GM12892 (cell line): ENCODE results near the gene ANXA2R. TPM values are rescaled to one million over a fixed set of nuclear protein-coding genes. Genes with fewer than 3 reads are reported as not detected.
"Not testable (repeated sequence)": the region's sequence is repeated elsewhere in the genome, so short reads cannot be mapped to it uniquely, and the experiment has no call there.

Experiments
- DNase-seq: peaks from one replicate; pipeline ENCODE4 v3.0.0; 2011; ENCODE audit not compliant: insufficient read length
- FAIRE-seq: peaks from 2 replicates; lab custom pipeline; 2011; peaks lifted over from hg19 to GRCh38; lab: Jason Lieb, UNC
- POLR2A ChIP-seq: IDR thresholded peaks from 2 replicates; pipeline ENCODE4 v1.6.1; 2011; ENCODE audit warnings: low read depth, low read length, control low read depth
- POLR2AphosphoS5 ChIP-seq: IDR thresholded peaks from 2 replicates; pipeline ENCODE4 v1.6.1; 2011; ENCODE audit warnings: low read depth, low read length, control low read depth
- TAF1 ChIP-seq: IDR thresholded peaks from 2 replicates; pipeline ENCODE4 v1.6.1; 2011; ENCODE audit warnings: low read depth, mild to moderate bottlenecking, control low read depth, low read length, borderline replicate concordance
- polyA plus RNA-seq: library from polyadenylated mRNA; unstranded; fragments of >200 nt; gene quantifications from one replicate; pipeline ENCODE4 v1.2.1, GENCODE V29; 2012; ENCODE audit warnings: missing spikeins, inconsistent platforms; ENCODE audit not compliant: missing spikeins

ANXA2R gene, protein sequence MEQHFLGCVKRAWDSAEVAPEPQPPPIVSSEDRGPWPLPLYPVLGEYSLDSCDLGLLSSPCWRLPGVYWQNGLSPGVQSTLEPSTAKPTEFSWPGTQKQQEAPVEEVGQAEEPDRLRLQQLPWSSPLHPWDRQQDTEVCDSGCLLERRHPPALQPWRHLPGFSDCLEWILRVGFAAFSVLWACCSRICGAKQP
- 0.95 TPM for polyA plus RNA-seq

- peak; percentile 96 for FAIRE-seq
These were observed at the start of gene ANXA2R for GRCh38 chr5:43040287-43041098. Gene ANXA2R (minus strand): TSS chr5:43040319. CDS start chr5:43040046, 273 bp downstream.

GRCh38 chr5:43086118-43086908, 46.2 kb upstream of the ANXA2R start:
- FAIRE-seq, DNase-seq: not testable (repeated sequence)

More at GRCh38 chr5:43040287-43041098, at the start of gene ANXA2R:
- no peak for TF ChIP-seq TAF1
- TF ChIP-seq POLR2A, result no peak
- TF ChIP-seq POLR2AphosphoS5, result no peak
- DNase-seq, result peak; percentile 22

DNA sequence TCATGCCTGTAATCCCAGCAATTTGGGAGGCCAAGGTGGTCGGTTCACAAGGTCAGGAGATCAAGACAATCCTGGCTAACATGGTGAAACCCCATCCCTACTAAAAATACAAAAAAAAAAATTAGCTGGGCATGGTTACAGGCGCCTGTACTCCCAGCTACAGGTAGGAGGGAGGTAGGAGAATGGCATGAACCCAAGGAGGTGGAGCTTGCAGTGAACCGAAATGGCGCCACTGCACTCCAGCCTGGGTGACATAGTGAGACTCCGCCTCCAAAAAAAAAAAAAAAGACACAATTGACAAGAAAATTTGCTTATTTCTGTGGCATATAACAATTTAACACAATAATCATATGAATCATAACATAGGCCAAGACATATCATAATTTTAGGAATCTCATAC, 45.3 kb upstream of the ANXA2R start:
- TF ChIP-seq TAF1 (no peak), POLR2A (no peak), POLR2AphosphoS5 (no peak)
- FAIRE-seq (no peak), DNase-seq (no peak)

- FAIRE-seq, DNase-seq: not testable (repeated sequence)
These were observed 44.3 kb upstream of the ANXA2R start for GRCh38 chr5:43084468-43084867.

DNA sequence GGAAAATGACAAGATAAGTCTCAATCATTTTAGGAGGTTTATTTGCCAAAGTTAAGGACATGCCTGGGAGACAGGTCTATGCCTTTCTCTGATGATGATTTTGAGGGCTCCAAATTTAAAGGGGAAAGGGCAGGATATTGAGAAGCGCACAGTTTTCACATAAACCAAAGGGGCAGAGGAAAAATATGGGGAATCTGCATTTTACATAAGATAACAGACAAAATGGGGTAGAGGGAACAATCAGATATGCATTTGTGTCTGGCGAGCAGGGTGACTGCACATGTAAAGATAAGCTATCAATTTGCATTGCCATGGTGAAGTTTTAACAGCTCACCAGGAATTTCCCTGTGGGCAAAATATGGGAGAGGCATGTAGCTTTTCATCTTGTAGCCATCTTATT, 41.2 kb upstream of the ANXA2R start:
- FAIRE-seq, DNase-seq: not testable (repeated sequence)

GRCh38 chr5:43078956-43079355, 38.8 kb upstream of the ANXA2R start:
- TF ChIP-seq TAF1 (no peak), POLR2AphosphoS5 (no peak), POLR2A (no peak)
- no peak for FAIRE-seq
- no peak for DNase-seq

- DNase-seq, FAIRE-seq: not testable (repeated sequence)
These were observed 37.5 kb upstream of the ANXA2R start for GRCh38 chr5:43077446-43078191.

GRCh38 chr5:43075319-43076293, 35.5 kb upstream of the ANXA2R start:
- DNase-seq (no peak), FAIRE-seq (no peak)
- no peak for TF ChIP-seq TAF1
- TF ChIP-seq POLR2A, result no peak
- TF ChIP-seq POLR2AphosphoS5, result no peak

DNA sequence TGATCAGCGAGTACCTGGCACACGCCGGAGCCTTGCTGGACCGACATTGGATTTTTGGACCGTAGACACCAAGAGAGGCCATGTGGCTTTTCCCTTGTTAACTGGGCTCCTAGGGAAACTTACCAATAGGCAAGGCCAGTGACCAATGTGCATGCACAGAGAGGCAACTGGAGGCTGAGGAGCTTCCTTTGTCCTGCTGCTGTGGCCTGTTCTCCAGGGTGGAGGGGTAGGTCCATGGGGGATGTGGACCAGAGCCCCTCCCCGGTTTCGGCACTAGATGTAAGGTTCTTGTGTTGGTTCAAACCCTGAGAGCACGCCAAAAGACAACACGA, 34.8 kb upstream of the ANXA2R start:
- FAIRE-seq (no peak), DNase-seq (no peak)
- TF ChIP-seq POLR2AphosphoS5, result no peak
- TF ChIP-seq TAF1, result no peak
- TF ChIP-seq POLR2A, result no peak

DNA sequence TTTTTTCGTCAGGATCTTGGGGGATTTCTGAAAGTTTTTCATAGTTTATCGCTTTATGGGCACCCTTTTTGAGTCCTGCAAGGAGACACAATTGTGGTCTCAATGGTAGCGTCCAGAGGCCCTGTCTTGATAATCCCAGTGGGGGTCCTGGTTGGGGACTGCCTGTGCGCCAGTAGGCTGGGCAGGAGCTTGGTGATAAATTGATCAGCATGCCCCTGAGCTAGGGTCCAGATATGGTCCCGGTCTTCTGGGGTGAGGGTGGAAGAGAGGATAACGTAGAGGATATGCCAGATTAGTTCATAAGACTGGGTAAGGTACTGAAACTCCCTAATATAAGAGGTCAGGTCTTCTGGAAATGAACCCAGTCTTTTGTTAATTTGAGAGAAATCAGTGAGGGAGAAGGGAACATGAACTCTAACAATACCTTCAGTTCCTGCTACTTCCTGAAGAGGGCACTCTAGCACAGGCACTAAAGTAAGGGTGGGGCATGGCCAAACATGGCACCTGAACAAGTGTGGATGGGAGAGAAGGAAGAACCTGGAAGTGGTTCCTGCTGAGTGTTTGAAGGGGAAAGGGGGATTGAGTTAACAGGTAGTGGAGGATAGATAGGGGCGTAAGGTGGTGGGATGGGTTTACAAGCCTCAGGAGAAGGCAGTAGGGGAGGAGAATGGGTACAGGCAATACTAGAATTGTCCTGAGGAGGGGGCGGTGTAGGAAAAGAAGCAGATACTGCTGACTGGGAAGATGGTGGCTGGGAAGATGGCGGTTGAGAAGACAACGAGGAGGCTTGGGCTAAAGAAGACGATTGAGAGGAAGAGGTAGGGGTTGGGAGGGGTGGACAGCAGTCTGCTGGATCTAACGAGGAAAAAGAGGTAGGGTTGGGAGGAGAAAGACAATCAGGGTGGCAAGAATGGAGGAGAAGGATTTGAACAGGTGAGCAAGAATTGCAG, 33.8 kb upstream of the ANXA2R start:
- DNase-seq (no peak), FAIRE-seq (no peak)
- no peak for TF ChIP-seq TAF1
- TF ChIP-seq POLR2A, result no peak
- TF ChIP-seq POLR2AphosphoS5, result no peak

DNA sequence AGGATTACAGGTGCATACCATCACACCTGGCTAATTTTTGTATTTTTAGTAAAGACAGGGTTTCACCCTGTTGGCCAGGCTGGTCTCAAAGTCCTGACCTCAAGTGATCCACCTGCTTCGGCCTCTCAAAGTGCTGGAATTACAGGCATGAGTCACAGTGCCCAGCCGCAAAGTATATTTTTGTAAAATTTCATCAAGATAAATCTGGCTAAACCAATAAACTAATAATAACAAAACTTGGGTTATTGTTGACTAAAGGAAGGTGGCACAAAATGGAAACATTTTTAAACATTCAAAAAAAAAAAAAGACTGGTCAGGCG, 29.2 kb upstream of the ANXA2R start:
- FAIRE-seq, result not testable (repeated sequence)

More for the DNA sequence above, 29.2 kb upstream of the ANXA2R start:
- not testable (repeated sequence) for DNase-seq
